GM15510 (cell line): Measurements from ENCODE around the gene ZNF879.

Source experiments
- POLR2A ChIP-seq: IDR thresholded peaks from 3 replicates; pipeline ENCODE4 v1.6.1; 2011; ENCODE audit warnings: borderline replicate concordance; ENCODE audit not compliant: insufficient read length; ENCODE audit errors: extremely low read depth

Gene ZNF879

GRCh38 chr5:178993955-178994579, 29.5 kb upstream of the ZNF879 start:
- TF ChIP-seq POLR2A = no peak

- no peak for TF ChIP-seq POLR2A
Observed at GRCh38 chr5:178994580-178995340, 28.8 kb upstream of the ZNF879 start, which contains the start of gene GRM6. GRM6 (minus strand) TSS chr5:178995320; CDS start chr5:178994944, 376 bp downstream.

DNA sequence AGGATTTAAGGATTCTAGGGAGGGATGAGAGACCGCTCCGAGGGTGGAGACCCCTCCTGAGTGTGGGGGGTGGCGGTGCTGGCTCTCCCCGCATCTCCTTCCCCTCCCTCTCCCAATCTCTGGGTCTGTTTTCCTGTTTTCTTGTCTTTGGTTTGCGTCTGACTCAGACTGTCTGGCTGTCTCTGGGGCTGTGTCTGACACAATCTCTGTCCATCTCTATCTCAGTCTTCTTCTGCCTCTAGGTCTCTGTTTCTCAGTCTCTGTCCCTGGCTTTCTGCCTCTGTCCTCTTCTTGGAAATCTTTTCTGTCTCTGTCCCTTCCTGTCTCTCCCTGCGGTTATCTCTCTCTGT, 28.3 kb upstream of the ZNF879 start:
- no peak for TF ChIP-seq POLR2A

- no peak for TF ChIP-seq POLR2A
Observed at GRCh38 chr5:178996156-178996555, 27.4 kb upstream of the ZNF879 start.

DNA sequence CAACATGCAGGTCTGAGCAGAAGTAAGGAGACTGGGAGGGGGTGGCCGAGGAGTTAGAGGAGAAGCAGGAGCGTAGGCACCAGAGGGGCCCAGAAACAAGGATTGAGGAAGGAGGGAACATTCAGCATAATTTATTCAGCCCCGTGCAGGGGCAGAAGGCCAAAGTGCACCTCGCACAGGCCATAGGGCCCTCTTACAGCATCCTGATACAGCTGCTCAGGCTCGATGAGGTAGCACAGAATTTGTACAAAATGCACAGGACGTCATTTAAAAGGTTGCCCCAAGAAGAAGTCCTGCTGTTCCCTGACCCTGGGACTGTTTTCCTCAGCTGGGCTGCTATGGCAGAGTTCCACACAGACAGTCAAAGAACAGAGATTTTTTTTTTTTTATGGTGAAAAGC, 26.4 kb upstream of the ZNF879 start:
- no peak for TF ChIP-seq POLR2A

DNA sequence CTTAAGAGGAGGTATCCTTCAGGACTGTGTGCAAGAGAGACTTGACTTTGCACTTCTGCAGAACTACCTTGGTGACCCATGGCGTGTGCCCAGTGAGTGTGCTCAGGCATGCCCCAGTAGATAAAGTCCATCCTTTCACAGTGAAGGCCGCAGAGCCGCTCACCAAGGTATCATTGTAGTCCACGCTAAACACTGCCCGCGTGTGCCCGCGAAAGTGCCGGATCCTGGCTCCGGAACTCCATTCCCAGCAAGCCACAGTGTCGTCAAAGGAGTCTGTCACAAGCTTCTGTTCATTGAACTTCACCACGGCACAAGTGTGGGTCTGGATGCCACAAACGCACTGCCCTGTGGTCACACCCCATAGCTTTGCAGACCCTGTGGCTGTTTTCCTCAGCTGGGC, 25.2 kb upstream of the ZNF879 start:
- no peak for TF ChIP-seq POLR2A

GRCh38 chr5:179006564-179006963, 17.0 kb upstream of the ZNF879 start:
- no peak for TF ChIP-seq POLR2A

DNA sequence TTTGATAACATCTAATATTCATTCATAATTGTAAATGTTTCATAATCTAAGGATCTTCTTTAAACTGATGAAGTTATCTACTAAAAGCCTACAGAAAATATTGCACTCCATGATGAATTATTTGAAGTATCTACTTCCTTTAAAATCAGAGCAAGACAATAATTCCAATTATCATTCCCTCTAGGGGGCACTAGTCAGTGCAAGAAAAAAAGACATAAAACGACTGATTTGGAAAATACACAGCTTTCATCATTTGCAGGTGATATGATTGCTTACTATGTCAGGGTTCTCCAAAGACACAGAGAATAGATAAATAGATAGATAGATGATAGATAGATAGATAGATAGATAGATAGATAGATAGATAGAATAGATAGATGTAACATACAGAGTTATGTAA, 14.9 kb upstream of the ZNF879 start:
- TF ChIP-seq POLR2A = no peak

GRCh38 chr5:179033004-179033580, 9.5 kb downstream of the ZNF879 start:
- TF ChIP-seq POLR2A = no peak

- no peak for TF ChIP-seq POLR2A
Observed at GRCh38 chr5:179044765-179045164, 21.2 kb downstream of the ZNF879 start.

DNA sequence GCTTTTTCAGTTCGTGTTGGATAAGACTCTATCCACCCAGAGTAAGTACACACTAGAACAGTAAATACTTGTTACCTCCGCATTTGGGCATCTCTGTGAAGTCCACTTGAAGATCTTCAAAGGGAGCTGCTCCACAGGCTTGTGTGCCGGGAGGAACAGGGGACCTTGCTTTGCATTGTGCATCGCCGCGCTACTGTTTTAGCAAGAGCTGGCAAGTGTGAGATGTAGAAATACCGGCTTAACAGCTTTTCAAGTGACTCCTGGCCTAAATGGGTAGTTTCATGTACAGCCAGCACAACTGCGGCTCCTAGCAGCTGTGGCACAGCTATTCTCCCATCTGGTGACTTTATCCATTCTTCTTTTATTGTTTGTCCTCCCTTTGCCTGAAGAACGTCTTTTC, 28.2 kb downstream of the ZNF879 start:
- no peak for TF ChIP-seq POLR2A

- no peak for TF ChIP-seq POLR2A
Observed at GRCh38 chr5:179054036-179054785, 30.6 kb downstream of the ZNF879 start.

DNA sequence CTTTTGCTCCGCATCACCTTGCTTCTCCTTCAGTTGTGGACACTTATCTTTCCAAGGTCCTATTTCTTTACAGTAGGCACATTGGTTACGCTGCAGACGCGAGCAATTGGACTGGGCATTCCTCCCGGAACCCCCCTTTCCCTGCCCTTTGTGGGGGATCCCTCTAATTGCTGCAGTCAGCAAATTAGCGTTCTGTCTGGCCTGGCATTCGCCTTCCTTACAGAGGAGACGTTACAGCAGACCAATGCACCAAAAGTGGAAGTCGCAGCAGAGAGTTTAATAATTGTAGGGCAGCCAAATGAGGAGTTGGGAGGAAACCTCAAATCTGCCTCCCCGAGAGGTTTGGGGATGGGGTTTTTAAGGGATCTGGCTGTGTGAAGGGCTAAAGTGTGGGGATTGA, 31.3 kb downstream of the ZNF879 start:
- no peak for TF ChIP-seq POLR2A

- TF ChIP-seq POLR2A = no peak
Observed at GRCh38 chr5:179055436-179055835, 31.8 kb downstream of the ZNF879 start.

DNA sequence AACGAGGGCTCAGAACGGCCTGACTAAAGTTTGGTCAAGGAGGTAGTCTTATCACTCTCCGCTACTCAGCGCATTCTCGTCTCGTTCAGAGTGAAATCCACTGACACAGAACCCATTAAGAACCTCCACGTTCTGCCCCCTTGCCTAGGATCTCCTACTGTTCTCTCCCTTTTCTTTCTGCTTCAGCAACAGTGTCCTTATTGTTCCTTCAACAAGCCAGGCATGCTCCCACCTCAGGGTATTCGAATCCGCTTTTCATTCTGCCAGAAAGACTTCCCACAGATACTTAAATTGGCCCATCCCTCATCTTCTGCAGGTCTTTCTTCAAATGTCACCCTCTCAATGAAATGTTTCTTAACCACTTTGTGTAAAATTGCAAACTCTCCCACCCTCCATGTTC, 32.2 kb downstream of the ZNF879 start:
- no peak for TF ChIP-seq POLR2A
